ENCODE results near the gene MED13L.

Gene MED13L

DNA sequence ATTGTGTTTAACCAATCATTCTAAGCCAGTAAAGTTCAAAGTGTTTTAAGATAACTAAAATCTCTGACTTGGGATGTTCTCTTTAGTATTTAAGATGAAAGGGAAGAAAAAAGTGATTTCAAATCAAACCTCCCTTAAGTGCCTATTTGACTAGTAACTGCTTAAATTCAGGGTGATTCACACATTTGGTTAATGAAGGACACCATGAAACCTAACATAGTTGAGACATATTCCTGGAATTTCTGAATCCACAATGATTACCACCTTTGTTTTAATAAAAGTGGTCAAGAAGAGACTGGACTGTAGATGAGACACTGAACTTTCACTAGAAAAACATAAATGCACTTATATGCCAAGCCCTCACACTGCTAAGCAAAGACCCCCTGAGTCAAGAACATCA is 138.7 kb downstream of the MED13L start:
- DNase-seq = no peak
- intact Hi-C loops (cut with DNase I) = loop anchor here (10.0 kb wide), 1 partner anchor 566 kb away; no protein-coding TSS in a partner anchor

DNA sequence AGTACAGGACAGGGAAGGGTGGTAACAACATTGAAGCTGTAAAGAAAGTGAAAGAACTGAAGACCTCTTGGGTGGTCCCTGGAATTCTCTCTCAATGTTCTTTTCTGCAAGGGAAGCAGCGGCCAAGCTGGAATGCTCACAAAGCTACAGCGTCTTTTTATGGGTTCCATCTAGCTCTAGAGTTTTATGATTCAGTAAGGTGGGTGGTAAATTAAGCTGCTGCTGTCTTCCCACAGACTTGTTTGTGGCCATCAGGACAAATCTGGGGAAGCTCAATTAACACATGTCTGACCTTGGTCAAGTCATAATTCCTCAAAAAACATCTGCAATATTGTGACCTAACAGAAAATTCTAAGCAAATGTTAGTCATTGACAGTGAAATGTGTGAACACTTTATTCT is 139.1 kb downstream of the MED13L start:
- no peak for DNase-seq
- intact Hi-C loops (cut with DNase I) = loop anchor here (10.0 kb wide), 1 partner anchor 566 kb away; no protein-coding TSS in a partner anchor

DNA sequence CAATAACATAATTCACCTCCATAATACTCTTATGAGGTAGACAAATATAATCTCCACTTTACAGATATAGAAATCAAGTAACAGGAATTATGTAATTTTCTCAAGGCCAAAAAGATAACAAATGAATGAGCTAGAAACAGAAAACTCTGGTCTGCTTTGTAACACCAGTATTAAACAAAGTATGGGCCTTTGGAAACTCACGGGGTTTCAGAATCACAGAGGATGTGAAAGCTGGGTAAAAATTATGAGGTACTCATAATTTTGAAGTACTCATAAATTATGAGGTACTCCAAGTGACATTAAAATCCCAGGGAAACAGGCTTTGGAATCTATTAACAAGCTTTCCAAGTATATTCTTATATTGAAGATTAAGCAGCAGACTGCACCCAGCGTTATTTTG is 140.2 kb downstream of the MED13L start:
- DNase-seq = no peak
- intact Hi-C loops (cut with DNase I) = loop anchor here (10.0 kb wide), 1 partner anchor 567 kb away; no protein-coding TSS in a partner anchor

DNA sequence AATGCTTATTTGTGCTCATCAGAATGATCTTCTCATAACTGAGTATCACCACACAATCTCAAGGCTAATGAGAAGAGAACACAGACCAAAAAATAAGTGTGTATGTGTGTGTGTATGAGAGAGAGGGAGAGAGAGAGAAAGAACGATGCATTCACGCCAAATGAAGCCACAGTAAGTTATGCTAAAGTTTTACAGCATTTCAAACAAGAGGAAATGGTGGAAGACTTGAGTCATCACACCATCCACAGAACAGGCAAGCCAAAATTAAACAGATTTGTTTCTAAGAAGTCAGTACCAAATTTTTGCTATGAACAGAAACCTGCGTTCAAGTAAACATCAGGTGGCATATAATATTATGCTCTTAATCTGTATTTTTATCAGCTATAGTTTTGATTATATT is 141.2 kb downstream of the MED13L start:
- DNase-seq = no peak
- intact Hi-C loops (cut with DNase I) = loop anchor here (10.0 kb wide), 1 partner anchor 568 kb away; no protein-coding TSS in a partner anchor

DNA sequence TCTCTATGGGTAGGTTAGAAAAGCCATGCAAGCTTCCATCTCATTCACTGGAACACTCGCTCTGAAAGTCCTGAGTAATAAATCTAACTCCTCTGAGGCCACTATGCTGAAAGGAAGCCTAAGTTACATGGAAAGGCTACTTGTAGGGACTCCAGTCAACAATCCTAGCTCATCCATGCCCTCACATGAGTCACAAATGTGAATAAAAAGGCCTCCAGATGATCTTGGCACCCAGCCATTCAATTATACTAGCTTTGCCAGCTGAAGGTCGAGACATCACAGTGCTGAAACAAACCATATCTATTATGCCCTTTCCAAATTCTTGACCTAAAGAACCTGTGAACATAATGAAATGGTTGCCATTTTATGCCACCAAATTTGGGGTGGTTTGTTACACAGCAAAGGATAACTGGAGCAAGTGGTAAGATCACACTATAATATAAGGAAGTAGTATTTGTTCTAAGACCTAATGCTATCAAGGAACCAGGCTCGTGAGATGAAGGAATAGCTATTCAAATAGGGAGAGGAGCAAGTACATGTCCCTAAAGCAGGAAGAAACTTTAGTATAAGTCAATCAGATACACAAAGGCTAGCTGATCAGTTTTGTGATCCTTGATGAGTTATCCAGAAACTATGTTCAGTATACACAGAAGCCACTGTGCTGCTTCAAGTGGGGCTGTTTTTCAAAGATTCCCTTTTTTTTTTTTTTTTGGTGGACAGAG is 142.1 kb downstream of the MED13L start:
- intact Hi-C loops (cut with DNase I) = loop anchor here (10.0 kb wide), 1 partner anchor 569 kb away; no protein-coding TSS in a partner anchor
- DNase-seq = no peak

DNA sequence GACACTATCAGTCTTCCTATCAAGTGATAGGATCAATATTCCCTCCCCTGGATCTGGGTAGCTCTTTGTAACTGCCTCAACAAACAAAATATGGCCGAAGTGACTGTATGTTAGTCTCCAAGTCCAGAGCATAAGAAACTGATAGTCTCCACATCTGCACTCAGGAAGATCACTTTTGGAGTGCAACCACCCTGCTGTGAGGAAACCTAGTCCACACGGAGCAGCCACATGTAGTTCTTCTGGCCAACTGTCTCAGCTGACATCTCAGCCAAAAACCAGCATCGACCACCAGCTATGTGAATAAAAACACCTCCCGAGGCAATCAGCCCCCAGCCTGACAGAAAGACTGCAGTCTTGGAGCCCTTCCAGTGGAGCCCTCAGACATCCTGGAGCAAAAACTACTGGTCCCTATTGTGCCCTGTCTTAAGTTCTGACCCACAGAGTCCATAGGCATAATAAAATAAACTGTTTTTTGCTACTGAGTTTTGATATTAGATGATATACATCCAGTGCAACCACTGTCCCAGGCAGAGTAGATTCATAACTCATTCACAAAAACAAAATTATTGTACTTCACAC is 143.8 kb downstream of the MED13L start:
- DNase-seq = no peak
- intact Hi-C loops (cut with DNase I) = loop anchor here (10.0 kb wide), 1 partner anchor 571 kb away; no protein-coding TSS in a partner anchor

DNA sequence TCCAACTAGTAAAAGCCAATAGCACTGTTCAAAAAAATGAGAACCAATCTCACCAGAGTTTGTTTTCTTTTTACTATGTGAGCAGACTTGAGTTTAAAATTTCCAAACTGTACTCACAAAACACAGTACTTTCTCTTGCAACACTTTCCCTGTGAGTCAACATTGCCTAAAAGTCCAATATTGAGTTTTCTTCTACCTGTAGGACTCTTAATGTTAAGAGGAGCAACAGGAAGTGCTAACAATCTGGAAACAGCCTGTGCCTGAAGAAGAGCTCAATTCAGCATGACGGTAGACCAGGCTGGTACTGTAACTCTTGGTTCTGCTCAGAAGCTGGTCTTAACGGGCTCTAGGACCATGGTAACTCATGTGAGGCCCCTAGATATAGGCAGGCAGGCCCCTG is 144.3 kb downstream of the MED13L start:
- intact Hi-C loops (cut with DNase I) = loop anchor here (10.0 kb wide), 1 partner anchor 572 kb away; no protein-coding TSS in a partner anchor
- no peak for DNase-seq

DNA sequence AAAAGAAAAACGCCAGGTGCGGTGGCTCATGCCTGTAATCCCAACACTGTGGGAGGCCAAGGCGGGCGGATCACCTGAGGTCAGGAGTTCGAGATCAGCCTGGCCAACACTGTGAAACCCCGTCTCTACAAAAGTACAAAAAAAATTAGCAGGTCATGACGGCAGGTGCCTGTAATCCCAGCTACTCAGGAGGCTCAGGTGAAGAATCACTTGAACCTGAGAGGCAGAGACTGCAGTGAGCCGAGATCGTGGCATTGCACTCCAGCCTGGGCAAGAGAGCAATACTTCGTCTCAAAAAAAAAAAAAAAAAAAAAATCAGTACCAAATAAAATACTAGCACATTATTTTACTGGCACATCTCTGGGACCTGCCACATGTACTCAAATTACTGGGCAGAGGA is 145.5 kb downstream of the MED13L start:
- peak in 1 of 10 donors; percentile 31 for DNase-seq
- intact Hi-C loops (cut with DNase I) = loop anchor here (10.0 kb wide), 1 partner anchor 573 kb away; no protein-coding TSS in a partner anchor

DNA sequence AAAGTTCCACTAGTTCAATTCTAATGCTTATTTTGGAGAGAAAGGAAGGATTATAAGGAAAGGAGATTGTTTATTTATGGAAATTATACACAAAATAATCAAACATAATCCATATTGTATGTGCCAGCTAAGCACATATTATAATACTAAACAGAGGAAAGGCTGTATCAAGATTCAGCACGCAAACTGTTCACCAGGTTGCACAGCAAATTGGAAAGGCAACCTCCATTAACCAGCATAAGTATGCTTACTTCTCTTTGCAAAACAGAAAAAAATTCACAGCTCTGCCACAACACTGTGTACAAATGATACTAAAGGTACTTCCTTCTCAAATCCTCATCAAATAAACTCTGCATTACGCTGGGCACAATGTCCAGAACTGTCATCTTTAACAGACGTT is 146.3 kb downstream of the MED13L start:
- intact Hi-C loops (cut with DNase I) = loop anchor here (10.0 kb wide), 1 partner anchor 574 kb away; no protein-coding TSS in a partner anchor
- DNase-seq = no peak

DNA sequence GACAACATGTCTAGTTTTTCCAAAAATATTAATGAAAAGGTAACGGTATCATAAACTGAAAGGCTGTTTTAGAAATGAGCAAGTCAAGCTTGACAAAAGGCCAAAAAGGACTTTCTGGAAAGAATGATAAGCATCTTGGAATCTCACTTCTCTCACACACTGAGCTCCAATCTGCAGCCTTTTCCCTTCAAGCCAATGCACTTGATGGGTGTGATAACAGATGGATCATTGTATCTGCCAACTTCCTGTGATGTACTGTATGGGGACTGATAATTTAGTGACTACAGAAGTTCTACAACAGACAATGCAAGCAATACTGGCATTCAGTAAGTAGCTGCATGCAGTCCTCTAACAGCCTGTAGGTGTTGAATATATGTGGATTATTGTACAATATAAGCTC is 147.1 kb downstream of the MED13L start:
- intact Hi-C loops (cut with DNase I) = loop anchor here (10.0 kb wide), 1 partner anchor 574 kb away; no protein-coding TSS in a partner anchor
- no peak for DNase-seq

DNA sequence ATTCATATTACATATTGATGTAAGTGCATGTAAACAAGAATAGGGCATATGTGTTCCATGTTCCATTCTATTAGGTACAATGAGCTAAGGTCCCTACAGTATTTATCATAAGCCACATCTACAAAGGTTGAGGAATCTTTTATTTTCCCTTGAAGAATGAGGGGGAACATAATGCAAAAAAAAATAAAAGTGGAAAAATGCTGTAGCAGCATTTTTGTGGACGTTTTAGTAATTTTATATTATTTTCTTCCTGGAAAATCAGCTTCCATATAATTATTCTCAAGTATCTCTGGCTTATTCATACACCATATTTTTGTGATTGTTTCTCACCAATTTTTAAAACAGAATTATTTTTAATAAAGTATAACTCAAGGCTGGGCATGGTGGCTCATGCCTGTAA is 148.7 kb downstream of the MED13L start:
- no peak for DNase-seq
- intact Hi-C loops (cut with DNase I) = no loop called here

DNA sequence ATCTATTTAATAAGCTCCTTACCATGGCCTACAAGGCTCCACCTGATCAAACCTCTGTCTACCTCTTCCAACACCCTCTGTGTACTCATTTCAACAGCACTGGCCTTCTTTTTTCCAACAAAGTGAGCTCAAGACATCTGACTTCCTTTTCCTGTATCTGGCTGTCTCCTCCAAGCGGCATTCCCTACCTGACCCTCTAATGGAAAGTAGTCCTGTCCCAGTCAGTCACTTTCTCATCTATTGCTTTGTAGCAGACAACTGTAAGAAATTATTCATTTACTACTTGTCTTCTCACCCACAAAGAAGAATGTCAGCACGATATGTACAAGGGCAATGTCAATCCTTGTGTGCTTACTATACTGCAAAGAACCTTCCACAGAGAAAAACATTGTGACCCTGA is 149.6 kb downstream of the MED13L start:
- intact Hi-C loops (cut with DNase I) = no loop called here
- no peak for DNase-seq

DNA sequence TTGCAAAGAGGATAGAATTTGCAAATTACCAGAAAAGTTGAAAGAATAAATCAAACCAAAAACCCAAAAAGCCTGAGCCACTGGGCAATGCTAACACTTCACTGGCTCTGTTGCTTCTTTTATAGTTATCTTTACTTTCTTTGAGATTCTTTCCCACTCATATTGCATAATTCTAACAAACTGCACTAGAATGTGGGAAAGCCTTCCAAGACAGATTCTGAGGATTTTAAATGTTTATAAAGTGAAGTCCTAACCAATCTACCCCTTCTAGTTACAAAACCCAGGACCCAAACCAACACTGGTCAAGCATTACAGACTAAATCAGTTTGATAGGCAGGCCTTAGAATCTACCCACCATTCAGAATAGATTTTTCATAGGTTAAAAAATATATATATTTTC is 150.9 kb downstream of the MED13L start:
- intact Hi-C loops (cut with DNase I) = no loop called here
- no peak for DNase-seq

DNA sequence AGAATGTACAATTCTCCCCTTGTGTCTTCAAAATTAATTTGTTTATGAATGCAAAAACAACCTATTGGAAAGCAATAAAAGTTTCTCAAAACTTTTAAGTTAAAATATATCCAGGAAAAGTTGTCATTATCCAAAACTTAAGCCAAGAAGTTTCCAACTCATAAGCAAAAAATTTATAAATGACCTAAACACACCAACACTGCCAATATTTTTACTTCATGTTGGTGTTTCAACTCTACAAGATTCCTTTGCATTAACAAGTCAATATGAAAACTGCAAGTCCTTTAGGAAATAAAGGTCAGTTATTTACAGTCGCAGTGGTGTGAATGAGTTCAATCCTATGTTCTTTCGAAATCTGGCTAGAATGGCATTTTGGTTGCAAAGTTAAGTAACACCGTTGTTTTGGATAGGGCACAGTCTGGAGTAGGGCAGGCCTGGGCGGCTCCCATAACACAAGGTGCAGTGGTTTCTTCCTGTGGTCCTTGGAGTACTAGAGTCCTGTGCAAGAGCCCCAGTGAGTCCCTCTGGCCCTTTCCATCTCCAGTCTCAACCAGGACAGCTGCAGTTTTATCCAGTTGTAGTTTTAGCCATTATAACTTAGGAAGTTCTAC is 151.4 kb downstream of the MED13L start:
- intact Hi-C loops (cut with DNase I) = no loop called here
- DNase-seq = no peak

DNA sequence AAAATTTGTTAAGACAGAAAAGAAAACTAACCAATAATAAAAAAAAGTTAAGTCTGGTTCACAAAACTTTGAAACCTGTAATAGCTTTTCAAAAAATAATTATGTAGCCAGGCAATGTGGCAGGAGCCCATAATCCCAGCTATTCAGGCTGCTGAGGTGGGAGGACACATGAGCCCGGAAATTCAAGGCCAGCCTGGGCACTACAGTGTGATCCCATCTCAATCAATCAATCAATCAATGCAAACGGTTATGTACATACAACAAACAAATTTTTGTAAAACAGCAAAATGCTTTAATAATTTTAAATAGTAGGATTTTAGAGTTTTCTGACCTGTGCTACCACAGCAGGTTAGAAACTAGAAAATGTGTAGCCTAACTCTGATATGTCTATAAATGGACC is 152.4 kb downstream of the MED13L start:
- DNase-seq = no peak
- intact Hi-C loops (cut with DNase I) = no loop called here

DNA sequence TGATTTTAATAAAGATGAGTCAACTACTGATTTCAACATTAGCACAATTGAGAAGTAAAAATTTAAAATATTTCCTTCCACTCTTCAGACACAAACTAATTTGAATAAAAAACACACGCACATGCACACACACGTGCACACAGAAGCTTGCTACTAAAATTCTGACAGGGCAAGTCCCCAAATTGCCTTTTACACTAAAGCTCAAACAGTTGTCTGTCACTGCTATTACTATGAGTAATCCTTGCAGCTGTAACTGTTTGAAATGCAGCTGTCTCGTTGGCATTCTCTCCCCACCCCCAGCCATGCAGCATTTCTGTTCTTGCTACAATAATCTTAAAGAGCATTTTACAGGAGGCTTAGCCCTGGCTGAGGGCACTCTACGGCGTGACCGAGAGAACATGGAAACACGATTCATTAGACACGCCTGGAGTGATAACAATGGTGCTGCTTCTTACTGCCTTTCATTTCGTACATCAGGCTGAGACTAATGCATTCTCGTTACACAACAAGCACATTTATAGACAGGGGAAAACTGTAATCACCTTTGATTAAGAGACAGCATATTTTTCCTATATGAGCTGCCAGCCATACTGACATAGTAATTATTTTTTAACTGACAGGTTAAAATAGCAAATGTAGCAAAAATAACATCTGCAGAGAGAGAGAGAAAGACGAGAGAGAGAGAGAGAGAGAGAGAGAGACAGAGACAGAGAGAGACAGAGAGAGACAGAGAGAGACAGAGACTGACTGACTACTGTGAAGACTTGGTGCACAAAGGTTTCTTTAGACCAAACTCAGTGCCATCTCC is 153.8 kb downstream of the MED13L start:
- intact Hi-C loops (cut with DNase I) = no loop called here
- peak in 6 of 10 donors; percentile 11 to 85 (median 24) for DNase-seq

DNA sequence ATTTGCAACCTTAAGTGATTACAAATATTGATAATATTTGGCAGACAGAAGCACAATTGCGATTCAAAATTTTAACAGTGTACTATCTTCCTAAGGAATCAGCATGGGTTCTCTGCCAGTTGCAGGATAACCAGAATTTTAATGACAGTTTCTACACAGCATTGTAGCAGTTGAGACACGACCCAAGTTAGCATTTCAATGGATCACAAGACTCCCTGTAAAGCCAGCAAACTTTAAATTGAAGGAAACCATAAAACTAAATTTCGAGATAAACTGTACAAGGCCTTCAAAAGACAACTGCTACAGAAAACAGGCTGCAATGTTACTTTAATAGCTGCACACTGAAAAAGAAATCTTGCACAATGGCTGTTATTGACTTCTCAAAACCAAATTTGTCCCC is 154.9 kb downstream of the MED13L start:
- intact Hi-C loops (cut with DNase I) = no loop called here

DNA sequence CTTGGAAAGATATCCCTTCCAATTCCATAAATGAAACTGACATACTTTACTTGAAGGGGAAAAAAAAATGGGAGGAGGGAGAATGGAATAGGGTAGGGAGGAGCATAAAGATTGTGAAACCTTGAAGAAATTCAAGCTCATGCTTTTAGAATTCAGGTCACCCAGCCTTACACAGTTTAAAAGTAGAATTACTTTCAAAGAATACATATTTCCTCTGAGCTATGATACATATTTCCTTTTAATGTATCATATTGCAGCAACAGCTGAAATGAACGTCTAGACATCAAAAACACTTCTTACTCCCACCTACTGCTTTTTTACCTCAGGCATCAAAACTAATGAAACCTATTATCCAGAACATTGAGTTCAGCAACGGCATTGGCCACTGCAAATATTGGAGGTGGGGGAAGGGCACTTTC is 156.0 kb downstream of the MED13L start:
- intact Hi-C loops (cut with DNase I) = no loop called here

More for the DNA sequence above, 154.9 kb downstream of the MED13L start:
- DNase-seq = no peak

DNA sequence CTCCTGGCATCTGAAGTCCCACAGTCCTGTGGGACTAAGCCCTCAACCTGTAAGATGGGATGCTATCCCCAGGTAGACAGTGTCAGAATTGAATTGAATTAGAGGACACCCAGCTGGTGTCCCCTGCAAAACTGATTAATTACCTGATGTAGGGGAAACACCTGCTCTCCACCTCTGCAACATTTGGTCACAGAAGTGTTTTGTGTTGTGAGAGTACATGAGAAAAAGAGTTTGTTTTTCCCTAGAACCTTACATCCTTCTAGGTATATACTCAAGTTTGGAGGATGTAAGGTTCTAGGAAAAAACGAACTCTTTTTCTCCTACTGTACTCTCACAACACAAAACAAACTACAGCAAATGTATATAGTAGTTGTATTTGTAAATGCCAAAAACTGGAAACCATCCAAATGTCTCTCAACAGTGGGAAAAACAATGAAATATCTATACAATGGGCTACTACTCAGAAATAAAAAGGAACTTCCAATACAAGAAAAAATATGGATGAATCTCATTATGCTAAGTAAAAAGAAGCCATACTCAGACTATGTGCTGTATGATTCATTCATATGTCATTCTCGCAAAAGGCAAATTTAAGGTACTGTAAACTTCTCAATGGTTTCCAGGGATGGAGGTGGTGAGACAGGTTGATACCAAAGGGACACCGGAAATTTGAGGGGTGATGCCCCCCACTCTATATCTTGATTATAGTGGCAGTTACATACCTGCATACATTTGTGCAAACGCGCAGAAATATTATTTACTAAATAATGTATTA is 160.7 kb downstream of the MED13L start:
- intact Hi-C loops (cut with DNase I) = no loop called here
- DNase-seq = no peak

More for the DNA sequence above, 156.0 kb downstream of the MED13L start:
- no peak for DNase-seq
